MCF 10A (cell line): ENCODE measurements around the gene ADSS2. TPM values are rescaled to one million over a fixed set of nuclear protein-coding genes. Genes with fewer than 3 reads are reported as not detected.

Experiments used
- BruUV-seq: library from RNA; stranded (reverse); fragments of 400-500 nt; replicated peaks from 2 replicates; lab custom pipeline; 2021; lab: Mats Ljungman, UMichigan
- CTCF ChIA-PET: fragments of 300-600 bp; sonication (Branson Sonifier 250); formaldehyde crosslinking; extraction: SDS; loops from one replicate; lab custom pipeline; 2021; ENCODE audit warnings: antibody characterized with exemption, inconsistent platforms; lab: Yijun Ruan, JAX
- POLR2A ChIA-PET: fragments of 300-600, 350-650 bp; sonication (Branson Sonifier 250); formaldehyde crosslinking; extraction: SDS; loops from one replicate; lab custom pipeline; 2020; ENCODE audit warnings: antibody characterized with exemption, inconsistent platforms; lab: Yijun Ruan, JAX
- DNase-seq: peaks from one replicate; pipeline ENCODE4 v3.0.0-alpha.2; 2018; ENCODE audit not compliant: unreplicated experiment
- H3K27ac Mint-ChIP-seq: one replicate; pipeline ENCODE4 v1.8.0; 2022; ENCODE audit warnings: mild to moderate bottlenecking, low read depth, mixed read lengths; ENCODE audit not compliant: unreplicated experiment
- H3K27me3 Mint-ChIP-seq: one replicate; pipeline ENCODE4 v1.8.0; 2022; ENCODE audit warnings: mixed read lengths; ENCODE audit not compliant: insufficient read depth, unreplicated experiment
- H3K36me3 Mint-ChIP-seq: one replicate; pipeline ENCODE4 v1.8.0; 2022; ENCODE audit warnings: mild to moderate bottlenecking, moderate library complexity, mixed read lengths; ENCODE audit not compliant: insufficient read depth, unreplicated experiment
- H3K4me1 Mint-ChIP-seq: one replicate; pipeline ENCODE4 v1.8.0; 2022; ENCODE audit warnings: mixed read lengths; ENCODE audit not compliant: insufficient read depth, unreplicated experiment
- H3K4me3 Mint-ChIP-seq: one replicate; pipeline ENCODE4 v1.8.0; 2022; ENCODE audit warnings: mild to moderate bottlenecking, moderate library complexity, mixed read lengths; ENCODE audit not compliant: unreplicated experiment
- H3K9me3 Mint-ChIP-seq: one replicate; pipeline ENCODE4 v1.8.0; 2022; ENCODE audit warnings: mixed read lengths; ENCODE audit not compliant: unreplicated experiment
- intact Hi-C: fragments of 100-400 bp; cut with micrococcal nuclease; formaldehyde crosslinking; loops from 2 replicates; pipeline ENCODE4 v1.14.1; 2022
- total RNA-seq: library from RNA; stranded (reverse); gene quantifications from 2 replicates; pipeline ENCODE4 v1.2.3, GENCODE V29; 2022
- TF ChIP-seq, protein P1 (sequence below): fragments of 200-600 bp; IDR thresholded peaks from one replicate; pipeline ENCODE4 v1.8.0; 2022; ENCODE audit warnings: antibody characterized with exemption, mild to moderate bottlenecking; ENCODE audit not compliant: unreplicated experiment

ADSS2 gene
- total RNA-seq, 1 experiment from 2014 or later: 87.5 TPM

DNA sequence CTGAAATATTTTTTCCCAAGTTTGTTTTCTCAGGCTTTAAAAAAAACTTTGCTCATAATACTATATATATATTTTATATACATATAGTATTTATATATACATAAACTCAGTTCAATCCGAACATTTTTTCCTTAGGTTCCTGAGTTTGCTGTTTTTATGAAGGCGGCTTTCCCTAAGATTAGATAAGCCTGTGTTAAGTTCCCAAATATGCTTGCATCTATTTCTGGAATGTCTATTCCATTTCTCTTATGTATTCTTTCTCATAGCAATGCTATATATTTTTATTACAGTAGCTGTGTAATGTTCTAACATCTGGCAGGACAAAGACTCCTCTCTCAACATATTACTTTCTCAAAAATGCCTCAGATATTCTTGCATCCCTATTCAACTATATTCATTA, 45.9 kb downstream of the ADSS2 start:
- Mint-ChIP-seq H3K36me3 (peaks cover 99% of the 10 kb centered on the region), H3K27ac (no peak overlapping the region), H3K9me3 (peaks cover 11% of the 10 kb centered on the region), H3K27me3 (no peaks in the 10 kb centered on the region), H3K4me1 (no peaks in the 10 kb centered on the region), H3K4me3 (no peak overlapping the region)
- TF ChIP-seq, protein P1, sequence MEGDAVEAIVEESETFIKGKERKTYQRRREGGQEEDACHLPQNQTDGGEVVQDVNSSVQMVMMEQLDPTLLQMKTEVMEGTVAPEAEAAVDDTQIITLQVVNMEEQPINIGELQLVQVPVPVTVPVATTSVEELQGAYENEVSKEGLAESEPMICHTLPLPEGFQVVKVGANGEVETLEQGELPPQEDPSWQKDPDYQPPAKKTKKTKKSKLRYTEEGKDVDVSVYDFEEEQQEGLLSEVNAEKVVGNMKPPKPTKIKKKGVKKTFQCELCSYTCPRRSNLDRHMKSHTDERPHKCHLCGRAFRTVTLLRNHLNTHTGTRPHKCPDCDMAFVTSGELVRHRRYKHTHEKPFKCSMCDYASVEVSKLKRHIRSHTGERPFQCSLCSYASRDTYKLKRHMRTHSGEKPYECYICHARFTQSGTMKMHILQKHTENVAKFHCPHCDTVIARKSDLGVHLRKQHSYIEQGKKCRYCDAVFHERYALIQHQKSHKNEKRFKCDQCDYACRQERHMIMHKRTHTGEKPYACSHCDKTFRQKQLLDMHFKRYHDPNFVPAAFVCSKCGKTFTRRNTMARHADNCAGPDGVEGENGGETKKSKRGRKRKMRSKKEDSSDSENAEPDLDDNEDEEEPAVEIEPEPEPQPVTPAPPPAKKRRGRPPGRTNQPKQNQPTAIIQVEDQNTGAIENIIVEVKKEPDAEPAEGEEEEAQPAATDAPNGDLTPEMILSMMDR: no peak
- intact Hi-C loops: no loop called here
- ChIA-PET POLR2A (no interaction called here), CTCF (interaction anchor here (2.4 kb wide), 1 partner anchor 8 kb away, joined by 7 read pairs; no protein-coding TSS in a partner anchor)
- no peak for DNase-seq
- BruUV-seq: no TSS peak

DNA sequence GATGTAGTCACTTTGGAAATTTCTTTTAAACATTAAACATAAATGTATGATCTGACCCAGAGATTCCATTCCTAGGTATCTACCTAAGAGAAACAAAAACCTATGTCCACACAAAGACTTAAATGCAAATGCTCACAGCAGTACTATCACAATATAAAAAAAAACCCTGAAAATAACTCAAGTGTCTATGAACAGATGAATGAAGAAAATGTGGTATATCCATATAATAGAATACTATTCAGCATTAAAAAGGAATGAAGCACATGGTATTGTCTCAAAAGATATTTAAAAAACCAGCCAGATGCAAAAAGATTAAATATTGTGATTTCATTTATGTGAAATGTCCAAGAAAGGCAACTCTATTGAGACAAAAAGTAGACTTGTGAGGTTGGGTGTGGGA, 48.3 kb downstream of the ADSS2 start:
- ChIA-PET POLR2A (no interaction called here), CTCF (interaction anchor here (0.9 kb wide), 1 partner anchor 63 kb away, joined by 3 read pairs; no protein-coding TSS in a partner anchor)
- H3K36me3 Mint-ChIP-seq: peaks cover 93% of the 10 kb centered on the region
- H3K9me3 Mint-ChIP-seq: peaks cover 13% of the 10 kb centered on the region
- BruUV-seq: no TSS peak
- no peaks in the 10 kb centered on the region for H3K27me3 Mint-ChIP-seq
- H3K27ac Mint-ChIP-seq: no peak overlapping the region
- H3K4me3 Mint-ChIP-seq: no peak overlapping the region
- DNase-seq: no peak
- no peaks in the 10 kb centered on the region for H3K4me1 Mint-ChIP-seq
- intact Hi-C loops: no loop called here
- TF ChIP-seq, protein P1: no peak

DNA sequence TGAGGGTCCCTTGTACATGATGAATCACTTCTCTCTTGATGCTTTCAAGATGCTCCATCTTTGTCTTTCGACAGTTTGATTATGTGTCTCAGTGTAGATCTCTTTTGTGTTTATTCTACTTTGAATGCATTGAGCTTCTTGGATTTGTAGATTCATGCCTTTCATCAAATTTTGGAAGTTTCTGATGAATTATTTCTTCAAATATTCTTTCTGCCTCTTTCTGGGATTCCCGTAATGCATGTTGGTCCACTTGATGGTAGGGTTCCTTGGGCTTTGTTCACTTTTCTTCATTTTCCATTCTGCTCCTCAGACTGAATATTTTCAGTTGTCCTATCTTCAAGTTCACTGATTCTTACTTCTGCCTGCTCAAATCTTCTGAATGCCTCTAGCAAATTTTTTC, 50.7 kb downstream of the ADSS2 start:
- peaks cover 76% of the 10 kb centered on the region for H3K36me3 Mint-ChIP-seq
- TF ChIP-seq, protein P1: no peak
- no TSS peak for BruUV-seq
- no peaks in the 10 kb centered on the region for H3K27me3 Mint-ChIP-seq
- CTCF ChIA-PET: interaction anchor here (1.7 to 2.2 kb wide), 2 partner anchors 13 to 14 kb away, joined by 5 to 14 read pairs; no protein-coding TSS in a partner anchor
- no peak overlapping the region for H3K4me3 Mint-ChIP-seq
- H3K27ac Mint-ChIP-seq: no peak overlapping the region
- no peak for DNase-seq
- H3K9me3 Mint-ChIP-seq: peaks cover 13% of the 10 kb centered on the region
- POLR2A ChIA-PET: interaction anchor here (0.6 to 4.1 kb wide), 5 partner anchors 9 to 641 kb away, joined by 3 to 31 read pairs (median 4); no protein-coding TSS in a partner anchor
- intact Hi-C loops: no loop called here
- H3K4me1 Mint-ChIP-seq: peaks cover 13% of the 10 kb centered on the region

DNA sequence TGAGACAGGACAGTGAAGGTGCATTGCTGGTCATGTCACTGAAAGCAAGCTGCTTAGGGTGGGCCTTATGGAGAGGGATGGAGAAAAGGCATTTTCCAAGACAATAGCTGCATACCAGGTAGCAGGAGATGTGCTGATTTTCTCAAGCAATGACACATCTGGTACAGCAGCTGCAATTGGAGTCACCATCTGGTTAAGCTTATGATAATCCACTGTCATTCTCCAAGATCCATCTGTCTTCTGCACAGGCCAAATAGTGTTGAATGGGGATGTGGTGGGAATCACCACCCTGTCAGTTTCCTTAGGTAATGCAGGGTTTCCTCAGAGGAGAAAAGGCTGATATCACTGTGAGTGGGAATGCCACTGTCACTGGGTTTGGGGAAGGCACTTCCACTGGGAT, 54.6 kb downstream of the ADSS2 start:
- POLR2A ChIA-PET: interaction anchor here (2.0 to 4.1 kb wide), 2 partner anchors 18 to 45 kb away, joined by 6 to 31 read pairs; a partner anchor contains a TSS
- H3K4me1 Mint-ChIP-seq: peaks cover 16% of the 10 kb centered on the region
- TF ChIP-seq, protein P1: no peak
- H3K27me3 Mint-ChIP-seq: no peaks in the 10 kb centered on the region
- BruUV-seq: no TSS peak
- H3K9me3 Mint-ChIP-seq: peaks cover 13% of the 10 kb centered on the region
- intact Hi-C loops: no loop called here
- H3K4me3 Mint-ChIP-seq: no peak overlapping the region
- peaks cover 60% of the 10 kb centered on the region for H3K36me3 Mint-ChIP-seq
- CTCF ChIA-PET: interaction anchor here (0.8 kb wide), 1 partner anchor 18 kb away, joined by 4 read pairs; no protein-coding TSS in a partner anchor
- H3K27ac Mint-ChIP-seq: no peak overlapping the region
- DNase-seq: no peak
